HCT116 (cell line): ENCODE results near the gene SEC22C. TPM values are rescaled to one million over a fixed set of nuclear protein-coding genes. Genes with fewer than 3 reads are reported as not detected.
A peak's percentile ranks its signal among the peaks of the same experiment; 100 is the strongest.

Experiments used
- ATAC-seq: fragments of 200-7000 bp; cut with Tn5 transposase; 2 replicates; pipeline ENCODE4 v1.9.1; 2020; ENCODE audit warnings: mild to moderate bottlenecking, moderate library complexity
- BruUV-seq: library from RNA; stranded (reverse); fragments of 400-500 nt; replicated peaks from 2 replicates; lab custom pipeline; 2021; lab: Mats Ljungman, UMichigan
- CTCF ChIA-PET: fragments of 300-600 bp; sonication (Branson Sonifier 250); formaldehyde crosslinking; loops from one replicate; lab custom pipeline; 2021; ENCODE audit warnings: antibody characterized with exemption; lab: Charles Lee
- POLR2A ChIA-PET: fragments of 300-600, 350-600 bp; sonication (Branson Sonifier 250); formaldehyde crosslinking; loops from one replicate; lab custom pipeline; 2021; ENCODE audit warnings: antibody characterized with exemption; lab: Charles Lee
- RAD21 ChIA-PET, 2 experiments: fragments of 300-600 bp; sonication (Branson Sonifier 250); formaldehyde crosslinking; loops; one replicate each; lab custom pipeline; 2023; ENCODE audit warnings: low total read pairs in 2 of 2; ENCODE audit not compliant: uncharacterized antibody in 2 of 2, unreplicated experiment in 2 of 2, low non-redundant PET in 1 of 2; lab: Charles Lee
- DNase-seq: peaks from one replicate; pipeline ENCODE4 v3.0.0-alpha.2; 2010; ENCODE audit warnings: low read depth, low spot score
- H2AFZ ChIP-seq: fragments of 200-600 bp; shearing (Covaris generic), sonication (generic); 2 replicates; pipeline ENCODE4 v1.6.1; 2017; ENCODE audit warnings: low read depth, mixed run types, mixed read lengths, antibody characterized with exemption, low read length; ENCODE audit not compliant: poor library complexity, severe bottlenecking
- H3K27ac ChIP-seq: 2 replicates; pipeline ENCODE4 v1.5.1; 2012; ENCODE audit warnings: low read depth, low read length
- H3K27me3 ChIP-seq: fragments of 200-600 bp; sonication (generic); 2 replicates; pipeline ENCODE4 v1.6.1; 2016; ENCODE audit warnings: mixed run types, low read length, mixed read lengths; ENCODE audit not compliant: insufficient read depth
- H3K36me3 ChIP-seq, 2 experiments: fragments of 200-500 bp in 1 of 2; fragments of 200-600 bp in 1 of 2; sonication (Bioruptor generic) in 1 of 2; sonication (generic) in 1 of 2; 2 replicates each; pipeline versions ENCODE4 v1.5.1 to v1.6.1; 2014 to 2016; ENCODE audit warnings: low read length in 2 of 2, inconsistent platforms in 1 of 2, mixed read lengths in 1 of 2, mixed run types in 1 of 2; ENCODE audit not compliant: insufficient read depth in 2 of 2, control insufficient read depth in 1 of 2
- H3K4me1 ChIP-seq, 2 experiments: fragments of 200-600 bp in 1 of 2; sonication (generic) in 1 of 2; 2 replicates each; pipeline versions ENCODE4 v1.5.1 to v1.6.1; 2012 to 2017; ENCODE audit warnings: low read length in 2 of 2, inconsistent platforms in 1 of 2, mild to moderate bottlenecking in 1 of 2, mixed read lengths in 1 of 2, mixed run types in 1 of 2, moderate library complexity in 1 of 2; ENCODE audit not compliant: insufficient read depth in 2 of 2, control insufficient read depth in 1 of 2
- H3K4me2 ChIP-seq: fragments of 200-600 bp; sonication (generic); 2 replicates; pipeline ENCODE4 v1.6.1; 2017; ENCODE audit warnings: mixed run types, low read length, mixed read lengths
- H3K4me3 ChIP-seq, 2 experiments: fragments of 200-600 bp in 1 of 2; sonication (generic) in 1 of 2; replicated peaks in 1 of 2; 2 replicates each; pipeline ENCODE4 v1.5.1; 2011 to 2016; ENCODE audit warnings: low read length in 2 of 2, control low read depth in 1 of 2, low read depth in 1 of 2, mild to moderate bottlenecking in 1 of 2, mixed read lengths in 1 of 2, mixed run types in 1 of 2
- H3K79me2 ChIP-seq: fragments of 200-600 bp; sonication (generic); 2 replicates; pipeline ENCODE4 v1.6.1; 2017; ENCODE audit warnings: mild to moderate bottlenecking, mixed run types, low read length, moderate library complexity, mixed read lengths; ENCODE audit not compliant: insufficient read depth
- H3K9ac ChIP-seq: fragments of 200-600 bp; sonication (generic); 2 replicates; pipeline ENCODE4 v1.6.1; 2016; ENCODE audit warnings: low read length, mixed read lengths
- H3K9me2 ChIP-seq: fragments of 200-600 bp; sonication (generic), shearing (Covaris generic); 2 replicates; pipeline ENCODE4 v1.6.1; 2017; ENCODE audit warnings: mixed run types, mild to moderate bottlenecking, moderate library complexity; ENCODE audit not compliant: insufficient read depth
- H3K9me3 ChIP-seq, 2 experiments: fragments of 200-500 bp in 1 of 2; fragments of 200-600 bp in 1 of 2; sonication (Bioruptor generic) in 1 of 2; sonication (generic) in 1 of 2; 2 replicates each; pipeline ENCODE4 v1.6.1; 2014 to 2017; ENCODE audit warnings: low read length in 2 of 2, mixed read lengths in 2 of 2, inconsistent platforms in 1 of 2, low read depth in 1 of 2, mild to moderate bottlenecking in 1 of 2, mixed run types in 1 of 2, moderate library complexity in 1 of 2; ENCODE audit not compliant: control insufficient read depth in 1 of 2, insufficient read depth in 1 of 2
- H4K20me1 ChIP-seq: fragments of 200-600 bp; sonication (generic), shearing (Covaris generic); 2 replicates; pipeline ENCODE4 v1.6.1; 2017; ENCODE audit warnings: mixed run types, mild to moderate bottlenecking, moderate library complexity; ENCODE audit not compliant: insufficient read depth
- EZH2 ChIP-seq: fragments of 200-600 bp; sonication (generic); IDR thresholded peaks from 2 replicates; pipeline ENCODE4 v1.6.1; 2017; ENCODE audit warnings: antibody characterized with exemption, mixed run types
- FOSL1 ChIP-seq: IDR thresholded peaks from 2 replicates; pipeline ENCODE4 v1.6.1; 2012; ENCODE audit warnings: low read depth
- JUND ChIP-seq: IDR thresholded peaks from 2 replicates; pipeline ENCODE4 v1.6.1; 2012
- RAD21 ChIP-seq: IDR thresholded peaks from 2 replicates; pipeline ENCODE4 v1.6.1; 2012; ENCODE audit warnings: low read depth, mild to moderate bottlenecking
- TCF7L2 ChIP-seq: IDR thresholded peaks from 2 replicates; pipeline ENCODE4 v1.7.0; 2011; ENCODE audit warnings: borderline replicate concordance, inconsistent platforms; ENCODE audit not compliant: insufficient read depth, insufficient read length; ENCODE audit errors: extremely low read depth
- ZNF274 ChIP-seq: fragments of 200-500 bp; sonication (Bioruptor generic); IDR thresholded peaks from 2 replicates; pipeline ENCODE4 v1.6.1; 2014; ENCODE audit warnings: mild to moderate bottlenecking, low read depth, low read length, inconsistent platforms
- intact Hi-C: fragments of 100-400 bp; cut with micrococcal nuclease; formaldehyde crosslinking; loops from 2 replicates; pipeline ENCODE4 v1.10.0; 2022
- total RNA-seq: library from RNA; stranded (reverse); gene quantifications from one replicate; pipeline ENCODE4 v1.2.1, GENCODE V29; 2021; ENCODE audit not compliant: unreplicated experiment
- TF ChIP-seq, protein P1 (sequence below): IDR thresholded peaks from 2 replicates; pipeline ENCODE4 v1.6.1; 2012; ENCODE audit warnings: low read depth
- TF ChIP-seq, protein P2 (sequence below): IDR thresholded peaks from 2 replicates; pipeline ENCODE4 v1.6.1; 2011; ENCODE audit warnings: mild to moderate bottlenecking, low read length, moderate library complexity; ENCODE audit not compliant: insufficient replicate concordance; ENCODE audit errors: extremely low read depth
- TF ChIP-seq, protein P3 (sequence below), 3 experiments: fragments of 200-600 bp in 1 of 3; sonication (generic) in 1 of 3; IDR thresholded peaks in 2 of 3; conservative IDR thresholded peaks in 1 of 3; 2 replicates each; pipeline ENCODE4 v1.5.1; 2012 to 2017; ENCODE audit warnings: low read depth in 2 of 3, low read length in 2 of 3, antibody characterized with exemption in 1 of 3, borderline replicate concordance in 1 of 3, control low read depth in 1 of 3, mild to moderate bottlenecking in 1 of 3, mixed read lengths in 1 of 3, mixed run types in 1 of 3, moderate library complexity in 1 of 3; ENCODE audit not compliant: insufficient read depth in 1 of 3

SEC22C gene
- total RNA-seq, 1 experiment from 2014 or later = 43.4 TPM

DNA sequence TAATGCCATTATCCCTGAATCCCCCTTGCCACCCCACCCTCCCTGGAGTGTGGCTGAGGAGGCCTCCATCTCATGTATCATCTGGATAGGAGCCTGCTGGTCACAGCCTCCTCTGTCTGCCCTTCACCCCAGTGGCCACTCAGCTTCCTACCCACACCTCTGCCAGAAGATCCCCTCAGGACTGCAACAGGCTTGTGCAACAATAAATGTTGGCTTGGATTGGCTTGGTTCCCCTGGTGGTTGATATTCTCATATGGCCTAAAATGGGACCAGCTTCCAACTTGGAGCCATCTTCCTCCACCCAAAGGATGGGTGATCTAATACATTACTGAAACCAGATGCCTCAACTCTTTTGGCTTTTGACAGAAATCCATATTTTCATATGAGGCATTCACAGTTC is 44.4 kb downstream of the SEC22C start (continued):
- no peak for TF ChIP-seq EZH2
- no peak for TF ChIP-seq FOSL1
- TF ChIP-seq, protein P1, sequence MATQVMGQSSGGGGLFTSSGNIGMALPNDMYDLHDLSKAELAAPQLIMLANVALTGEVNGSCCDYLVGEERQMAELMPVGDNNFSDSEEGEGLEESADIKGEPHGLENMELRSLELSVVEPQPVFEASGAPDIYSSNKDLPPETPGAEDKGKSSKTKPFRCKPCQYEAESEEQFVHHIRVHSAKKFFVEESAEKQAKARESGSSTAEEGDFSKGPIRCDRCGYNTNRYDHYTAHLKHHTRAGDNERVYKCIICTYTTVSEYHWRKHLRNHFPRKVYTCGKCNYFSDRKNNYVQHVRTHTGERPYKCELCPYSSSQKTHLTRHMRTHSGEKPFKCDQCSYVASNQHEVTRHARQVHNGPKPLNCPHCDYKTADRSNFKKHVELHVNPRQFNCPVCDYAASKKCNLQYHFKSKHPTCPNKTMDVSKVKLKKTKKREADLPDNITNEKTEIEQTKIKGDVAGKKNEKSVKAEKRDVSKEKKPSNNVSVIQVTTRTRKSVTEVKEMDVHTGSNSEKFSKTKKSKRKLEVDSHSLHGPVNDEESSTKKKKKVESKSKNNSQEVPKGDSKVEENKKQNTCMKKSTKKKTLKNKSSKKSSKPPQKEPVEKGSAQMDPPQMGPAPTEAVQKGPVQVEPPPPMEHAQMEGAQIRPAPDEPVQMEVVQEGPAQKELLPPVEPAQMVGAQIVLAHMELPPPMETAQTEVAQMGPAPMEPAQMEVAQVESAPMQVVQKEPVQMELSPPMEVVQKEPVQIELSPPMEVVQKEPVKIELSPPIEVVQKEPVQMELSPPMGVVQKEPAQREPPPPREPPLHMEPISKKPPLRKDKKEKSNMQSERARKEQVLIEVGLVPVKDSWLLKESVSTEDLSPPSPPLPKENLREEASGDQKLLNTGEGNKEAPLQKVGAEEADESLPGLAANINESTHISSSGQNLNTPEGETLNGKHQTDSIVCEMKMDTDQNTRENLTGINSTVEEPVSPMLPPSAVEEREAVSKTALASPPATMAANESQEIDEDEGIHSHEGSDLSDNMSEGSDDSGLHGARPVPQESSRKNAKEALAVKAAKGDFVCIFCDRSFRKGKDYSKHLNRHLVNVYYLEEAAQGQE = no peak
- TF ChIP-seq, protein P2, sequence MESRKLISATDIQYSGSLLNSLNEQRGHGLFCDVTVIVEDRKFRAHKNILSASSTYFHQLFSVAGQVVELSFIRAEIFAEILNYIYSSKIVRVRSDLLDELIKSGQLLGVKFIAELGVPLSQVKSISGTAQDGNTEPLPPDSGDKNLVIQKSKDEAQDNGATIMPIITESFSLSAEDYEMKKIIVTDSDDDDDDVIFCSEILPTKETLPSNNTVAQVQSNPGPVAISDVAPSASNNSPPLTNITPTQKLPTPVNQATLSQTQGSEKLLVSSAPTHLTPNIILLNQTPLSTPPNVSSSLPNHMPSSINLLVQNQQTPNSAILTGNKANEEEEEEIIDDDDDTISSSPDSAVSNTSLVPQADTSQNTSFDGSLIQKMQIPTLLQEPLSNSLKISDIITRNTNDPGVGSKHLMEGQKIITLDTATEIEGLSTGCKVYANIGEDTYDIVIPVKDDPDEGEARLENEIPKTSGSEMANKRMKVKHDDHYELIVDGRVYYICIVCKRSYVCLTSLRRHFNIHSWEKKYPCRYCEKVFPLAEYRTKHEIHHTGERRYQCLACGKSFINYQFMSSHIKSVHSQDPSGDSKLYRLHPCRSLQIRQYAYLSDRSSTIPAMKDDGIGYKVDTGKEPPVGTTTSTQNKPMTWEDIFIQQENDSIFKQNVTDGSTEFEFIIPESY = no peak
- TF ChIP-seq TCF7L2 = no peak
- TF ChIP-seq ZNF274 = no peak

DNA sequence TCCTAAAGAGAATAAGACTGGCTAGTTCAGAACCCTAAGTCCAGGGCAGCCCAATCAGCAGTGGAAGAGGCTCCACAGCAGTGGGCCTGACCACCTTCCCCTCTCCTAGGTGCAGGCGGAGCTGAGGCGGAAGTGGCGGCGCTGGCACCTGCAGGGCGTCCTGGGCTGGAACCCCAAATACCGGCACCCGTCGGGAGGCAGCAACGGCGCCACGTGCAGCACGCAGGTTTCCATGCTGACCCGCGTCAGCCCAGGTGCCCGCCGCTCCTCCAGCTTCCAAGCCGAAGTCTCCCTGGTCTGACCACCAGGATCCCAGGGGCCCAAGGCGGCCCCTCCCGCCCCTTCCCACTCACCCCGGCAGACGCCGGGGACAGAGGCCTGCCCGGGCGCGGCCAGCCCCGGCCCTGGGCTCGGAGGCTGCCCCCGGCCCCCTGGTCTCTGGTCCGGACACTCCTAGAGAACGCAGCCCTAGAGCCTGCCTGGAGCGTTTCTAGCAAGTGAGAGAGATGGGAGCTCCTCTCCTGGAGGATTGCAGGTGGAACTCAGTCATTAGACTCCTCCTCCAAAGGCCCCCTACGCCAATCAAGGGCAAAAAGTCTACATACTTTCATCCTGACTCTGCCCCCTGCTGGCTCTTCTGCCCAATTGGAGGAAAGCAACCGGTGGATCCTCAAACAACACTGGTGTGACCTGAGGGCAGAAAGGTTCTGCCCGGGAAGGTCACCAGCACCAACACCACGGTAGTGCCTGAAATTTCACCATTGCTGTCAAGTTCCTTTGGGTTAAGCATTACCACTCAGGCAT is 45.6 kb downstream of the SEC22C start:
- Histone ChIP-seq H3K79me2 (no peaks in the 10 kb centered on the region), H3K27ac (no peak overlapping the region), H3K4me3 (no peak overlapping the region), H3K36me3 (no peaks in the 10 kb centered on the region), H3K9me2 (no peaks in the 10 kb centered on the region), H3K4me2 (no peak overlapping the region), H3K9ac (no peak overlapping the region), H2AFZ (no peak overlapping the region), H3K27me3 (no peaks in the 10 kb centered on the region), H4K20me1 (no peaks in the 10 kb centered on the region), H3K9me3 (no peaks in the 10 kb centered on the region), H3K4me1 (peaks cover 3 to 13% of the 10 kb centered on the region in 2 experiments; a peak in 2 of 4 replicates)
- ATAC-seq = peak; percentile 55
- intact Hi-C loops = loop anchor here (2.0 to 5.0 kb wide), 2 partner anchors 289 to 644 kb away; no protein-coding TSS in a partner anchor
- CTCF ChIA-PET = interaction anchor here (0.8 to 4.2 kb wide), 6 partner anchors 9 to 306 kb away, joined by 3 to 24 read pairs (median 4); no protein-coding TSS in a partner anchor
- RAD21 ChIA-PET = no interaction called here
- POLR2A ChIA-PET = no interaction called here
- BruUV-seq = no TSS peak
- peak; percentile 57 for TF ChIP-seq RAD21
- no peak for TF ChIP-seq JUND
- TF ChIP-seq, protein P3, sequence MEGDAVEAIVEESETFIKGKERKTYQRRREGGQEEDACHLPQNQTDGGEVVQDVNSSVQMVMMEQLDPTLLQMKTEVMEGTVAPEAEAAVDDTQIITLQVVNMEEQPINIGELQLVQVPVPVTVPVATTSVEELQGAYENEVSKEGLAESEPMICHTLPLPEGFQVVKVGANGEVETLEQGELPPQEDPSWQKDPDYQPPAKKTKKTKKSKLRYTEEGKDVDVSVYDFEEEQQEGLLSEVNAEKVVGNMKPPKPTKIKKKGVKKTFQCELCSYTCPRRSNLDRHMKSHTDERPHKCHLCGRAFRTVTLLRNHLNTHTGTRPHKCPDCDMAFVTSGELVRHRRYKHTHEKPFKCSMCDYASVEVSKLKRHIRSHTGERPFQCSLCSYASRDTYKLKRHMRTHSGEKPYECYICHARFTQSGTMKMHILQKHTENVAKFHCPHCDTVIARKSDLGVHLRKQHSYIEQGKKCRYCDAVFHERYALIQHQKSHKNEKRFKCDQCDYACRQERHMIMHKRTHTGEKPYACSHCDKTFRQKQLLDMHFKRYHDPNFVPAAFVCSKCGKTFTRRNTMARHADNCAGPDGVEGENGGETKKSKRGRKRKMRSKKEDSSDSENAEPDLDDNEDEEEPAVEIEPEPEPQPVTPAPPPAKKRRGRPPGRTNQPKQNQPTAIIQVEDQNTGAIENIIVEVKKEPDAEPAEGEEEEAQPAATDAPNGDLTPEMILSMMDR (IDR thresholded peaks at IDR 0.05 in 2 of 3, conservative IDR thresholded peaks at IDR 0.05 in 1 of 3; ENCODE audit: borderline replicate concordance in 1 of 3, insufficient read depth in 1 of 3, low read depth in 2 of 3, low read length in 2 of 3) = peak; percentile 40 to 62 (median 62); a peak in 5 of 6 replicates
- TF ChIP-seq, all 23 proteins: peak for 2
- no peak for DNase-seq
